Stimulated activated CD8-positive, alpha-beta memory T cell treated with anti-CD3 and anti-CD28 coated beads, Interleukin-15, amount 100 ng/mL, for 4 hours (primary cell): ENCODE data around the gene TMEM192.
"Not testable (repeated sequence)": the region's sequence is repeated elsewhere in the genome, so short reads cannot be mapped to it uniquely, and the experiment has no call there.

Experiments
- DNase-seq, 2 donors: peaks; one replicate each; pipeline ENCODE4 v3.0.0-alpha.2; 2020; ENCODE audit warnings: low read depth in 2 of 2

The TMEM192 gene

GRCh38 chr4:165092187-165092586 lies 20.5 kb downstream of the TMEM192 start:
- DNase-seq: not testable (repeated sequence)

GRCh38 chr4:165088366-165088765 lies 24.3 kb downstream of the TMEM192 start:
- no peak for DNase-seq

DNA sequence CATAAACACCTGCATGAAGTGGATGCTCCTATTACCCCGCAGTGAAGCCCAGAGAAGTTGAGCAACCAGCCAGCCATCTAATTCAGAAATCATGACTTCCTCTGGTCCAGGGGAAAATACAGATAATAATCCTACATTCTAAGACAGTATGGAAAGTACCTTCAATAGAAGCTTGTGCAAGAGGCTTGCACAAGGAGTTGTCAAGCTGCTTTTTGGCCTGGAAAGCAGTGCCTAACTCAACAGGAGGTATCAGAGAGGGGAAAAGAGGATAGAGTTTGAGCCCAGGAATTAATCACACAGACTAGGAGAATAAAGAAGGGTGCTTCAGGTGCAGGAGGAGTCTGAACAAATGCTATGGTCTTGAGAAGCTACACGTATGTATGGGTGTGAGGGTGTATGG lies 26.7 kb downstream of the TMEM192 start:
- DNase-seq: no peak

GRCh38 chr4:165084787-165085186 lies 27.9 kb downstream of the TMEM192 start:
- DNase-seq: not testable (repeated sequence)

DNA sequence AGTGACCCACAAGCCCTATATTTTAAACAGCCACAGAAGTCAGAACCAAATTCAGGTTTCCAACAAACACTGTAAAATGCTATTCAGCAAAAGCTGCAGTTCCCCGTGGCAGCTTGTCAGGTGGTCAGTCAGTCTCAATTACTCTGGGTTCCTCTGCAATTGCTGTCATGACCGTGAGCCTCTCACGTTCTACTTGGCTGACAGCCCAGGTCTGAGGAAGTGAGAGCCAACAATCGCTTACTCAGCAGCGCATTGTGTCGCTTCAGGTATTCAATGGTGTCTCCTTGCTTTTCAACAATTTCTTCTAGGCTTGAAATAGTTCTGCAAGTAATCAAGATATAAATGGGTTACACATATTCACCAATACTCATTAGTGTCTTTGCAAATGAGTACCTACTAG lies 33.2 kb downstream of the TMEM192 start:
- no peak for DNase-seq

DNA sequence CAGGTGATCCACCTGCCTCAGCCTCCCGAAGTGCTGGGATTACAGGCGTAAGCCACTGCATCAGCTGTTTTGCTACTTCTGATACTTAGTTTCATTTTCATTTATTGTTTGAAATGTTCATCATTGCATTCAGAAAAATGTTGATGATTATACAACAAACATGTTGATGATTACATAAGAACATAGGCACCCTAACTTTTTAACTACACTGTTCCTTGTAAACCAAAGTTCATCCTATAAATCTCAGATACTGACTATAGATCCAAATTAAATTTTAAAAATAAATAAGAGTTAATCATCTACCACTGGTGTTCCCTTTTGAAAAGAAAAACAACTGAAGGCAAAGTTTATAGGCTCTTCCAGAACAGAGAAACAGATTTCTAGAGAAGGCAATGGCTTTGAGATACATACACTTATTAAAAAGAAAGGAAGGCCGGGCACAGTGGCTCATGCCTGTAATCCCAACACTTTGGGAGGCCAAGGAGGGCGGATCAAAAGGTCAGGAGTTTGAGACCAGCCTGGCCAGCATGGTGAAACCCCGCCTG lies 35.6 kb downstream of the TMEM192 start:
- no peak for DNase-seq

GRCh38 chr4:165073346-165073745 lies 39.3 kb downstream of the TMEM192 start:
- not testable (repeated sequence) for DNase-seq

- DNase-seq: no peak
Observed at GRCh38 chr4:165070560-165070959, 42.1 kb downstream of the TMEM192 start.

DNA sequence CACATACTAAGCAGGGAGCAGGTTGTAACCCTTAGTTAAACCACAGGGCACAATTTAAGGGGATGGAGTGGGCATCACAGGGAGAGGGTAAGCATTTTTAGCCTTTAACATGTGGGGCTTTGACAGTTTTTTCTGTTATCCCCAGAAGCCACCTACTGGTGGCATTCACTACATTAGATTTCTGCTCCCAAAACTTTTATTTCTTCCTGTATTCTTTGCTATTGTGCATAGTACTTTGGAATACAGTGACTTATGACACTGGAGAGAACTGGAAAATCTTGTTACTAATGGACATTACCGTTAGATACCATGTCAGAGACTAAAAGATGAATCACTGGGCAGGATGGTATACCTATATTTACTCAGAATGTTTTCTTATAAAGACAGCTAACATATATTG lies 51.7 kb downstream of the TMEM192 start:
- no peak for DNase-seq

DNA sequence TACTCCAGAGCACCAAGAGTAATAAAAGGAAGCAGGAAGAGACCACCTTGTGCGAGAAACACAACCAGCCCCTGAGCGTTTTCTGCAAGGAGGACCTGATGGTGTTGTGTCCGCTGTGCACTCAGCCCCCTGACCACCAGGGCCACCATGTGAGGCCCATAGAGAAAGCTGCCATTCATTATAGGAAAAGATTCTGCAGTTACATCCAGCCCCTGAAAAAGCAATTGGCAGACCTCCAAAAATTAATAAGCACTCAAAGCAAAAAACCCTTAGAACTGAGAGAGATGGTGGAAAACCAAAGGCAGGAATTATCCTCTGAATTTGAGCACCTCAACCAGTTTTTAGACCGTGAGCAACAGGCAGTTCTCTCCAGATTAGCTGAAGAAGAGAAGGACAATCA lies 53.3 kb downstream of the TMEM192 start:
- DNase-seq: no peak

- DNase-seq: no peak
Observed at GRCh38 chr4:165058666-165059065, 54.0 kb downstream of the TMEM192 start.

DNA sequence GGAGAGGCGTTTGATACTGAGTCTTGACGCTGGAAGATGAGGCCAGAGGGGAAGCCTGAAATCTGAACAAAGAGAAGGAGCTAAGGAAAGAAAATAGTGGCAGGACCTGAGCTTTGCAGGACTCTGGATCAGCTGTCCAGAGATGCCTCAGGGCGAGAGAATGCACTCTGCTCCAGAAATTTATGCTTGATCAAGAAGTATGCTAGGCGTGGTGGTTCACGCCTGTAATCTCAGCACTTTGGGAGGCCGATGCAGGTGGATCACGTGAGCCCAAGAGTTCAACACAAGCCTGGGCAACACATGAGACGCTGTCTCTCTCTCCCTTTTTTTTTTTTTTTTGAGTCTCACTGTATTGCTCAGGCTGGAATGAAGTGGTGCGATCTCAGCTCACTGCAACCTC lies 57.1 kb downstream of the TMEM192 start:
- no peak for DNase-seq

DNA sequence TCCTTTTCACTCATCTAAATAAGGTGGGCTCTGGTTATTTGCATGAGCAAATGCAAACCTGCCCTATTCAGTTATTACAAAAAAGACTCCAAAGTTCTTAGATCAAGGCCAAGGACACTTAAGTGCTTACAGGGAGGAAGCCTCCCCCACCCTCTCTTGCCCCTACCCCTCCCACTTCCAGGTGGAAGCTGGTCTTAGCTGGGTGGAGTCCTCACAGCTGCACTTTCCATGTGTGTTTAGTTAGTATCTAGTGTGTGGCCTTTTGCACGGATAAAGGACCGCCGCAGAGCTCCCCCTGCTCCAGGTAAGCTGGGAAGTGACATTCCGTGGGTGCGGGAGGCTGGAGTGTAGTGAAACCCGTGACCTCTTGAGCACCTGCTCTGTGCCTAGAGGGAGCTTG lies 59.0 kb downstream of the TMEM192 start, which contains the start of gene TRIM75:
Gene TRIM75, plus strand, starts transcription at position 222 of the 400 bp plus-strand sequence. CDS start 5,282 bp downstream, outside the sequence.
- no peak for DNase-seq

DNA sequence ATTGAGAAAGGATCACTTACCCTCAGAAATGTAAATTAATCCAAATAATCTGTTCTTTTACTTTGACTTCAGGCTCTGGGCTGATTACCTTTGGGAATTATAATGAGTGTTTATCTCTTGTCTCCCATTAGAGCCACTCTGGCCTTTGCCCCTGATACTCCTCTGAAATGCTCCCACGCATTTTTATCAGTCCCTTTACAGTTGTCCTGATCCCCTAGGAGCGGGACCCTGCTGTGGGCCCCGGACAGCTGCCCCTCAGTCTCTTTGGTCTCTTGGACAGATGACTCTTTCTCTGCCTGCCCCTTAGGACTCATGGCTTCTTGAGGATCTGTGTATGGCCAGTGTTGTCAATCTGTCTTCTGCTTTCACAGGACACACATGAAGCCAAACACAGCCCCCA lies 60.0 kb downstream of the TMEM192 start:
- no peak for DNase-seq

GRCh38 chr4:165048170-165048569 lies 64.5 kb downstream of the TMEM192 start:
- DNase-seq: no peak

DNA sequence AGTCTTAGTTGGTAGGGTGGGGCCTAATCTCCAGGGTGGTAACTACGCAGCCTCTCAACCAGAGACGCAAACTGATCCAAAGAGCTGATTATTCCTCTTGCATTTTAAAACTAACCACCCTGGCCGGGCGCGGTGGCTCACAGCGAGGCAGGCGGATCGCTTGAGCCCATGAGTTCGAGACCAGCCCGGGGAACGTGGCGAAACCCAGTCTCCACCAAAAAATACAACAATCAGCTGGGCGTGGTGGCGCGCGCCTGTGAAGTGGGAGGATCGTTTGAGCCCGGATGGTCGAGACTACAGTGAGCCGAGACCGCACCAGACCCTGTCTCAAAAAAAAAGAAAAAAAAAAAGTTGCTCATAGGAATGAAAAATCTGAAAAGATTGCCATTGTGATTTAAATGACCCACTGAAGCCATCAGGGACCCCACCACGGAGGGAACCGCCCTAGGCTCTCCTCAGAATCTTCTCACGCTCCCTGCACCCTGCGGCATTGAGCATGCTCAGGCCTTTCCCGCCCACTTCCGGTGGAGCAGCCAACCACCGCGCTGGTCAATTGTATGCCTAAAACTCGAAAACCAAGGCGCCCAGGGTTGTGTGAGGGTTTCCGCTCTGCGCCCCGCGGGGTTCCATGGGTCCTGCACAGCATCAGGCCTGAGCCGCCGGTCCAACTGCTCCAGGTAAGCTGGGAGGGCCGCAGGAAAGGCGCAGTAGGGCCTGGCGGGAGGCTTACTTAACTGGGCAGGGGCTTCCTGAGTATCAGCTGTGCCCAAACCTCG lies 81.0 kb downstream of the TMEM192 start, which contains the start of gene TRIM60:
Gene TRIM60, plus strand, starts transcription at position 564 of the 776 bp plus-strand sequence. CDS start 8,074 bp downstream, outside the sequence.
- no peak for DNase-seq

GRCh38 chr4:165027762-165028402 lies 84.8 kb downstream of the TMEM192 start:
- DNase-seq: no peak

GRCh38 chr4:165025782-165026181 lies 86.9 kb downstream of the TMEM192 start:
- DNase-seq: not testable (repeated sequence)
